Activated CD4-positive, alpha-beta T cell treated with anti-CD3 and anti-CD28 coated beads, Interleukin-2, amount 50 U/mL, for 16 hours (primary cell): ENCODE results near the gene ADGRA3.

Experiments
- DNase-seq: peaks from one replicate; pipeline ENCODE4 v3.0.0-alpha.2; 2020

Gene ADGRA3

DNA sequence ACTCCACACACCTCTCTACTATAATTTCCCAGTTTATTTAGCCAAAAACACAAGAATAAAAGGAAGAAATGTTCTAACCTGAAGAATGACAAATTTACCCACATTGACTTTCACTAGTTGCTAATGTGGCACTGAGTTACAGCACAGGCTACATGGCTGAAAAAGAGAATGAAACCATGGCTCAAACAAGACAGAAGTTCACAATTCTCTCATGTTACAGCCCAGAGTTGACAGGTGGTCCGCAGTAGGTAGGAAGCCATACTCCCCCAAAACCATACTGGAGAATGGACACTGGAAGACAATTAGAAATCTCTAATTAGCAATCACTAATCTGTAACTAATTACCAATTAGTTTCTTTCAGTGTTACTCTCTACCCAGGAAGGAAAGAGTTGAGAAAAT is 170.8 kb downstream of the ADGRA3 start:
- no peak for DNase-seq

DNA sequence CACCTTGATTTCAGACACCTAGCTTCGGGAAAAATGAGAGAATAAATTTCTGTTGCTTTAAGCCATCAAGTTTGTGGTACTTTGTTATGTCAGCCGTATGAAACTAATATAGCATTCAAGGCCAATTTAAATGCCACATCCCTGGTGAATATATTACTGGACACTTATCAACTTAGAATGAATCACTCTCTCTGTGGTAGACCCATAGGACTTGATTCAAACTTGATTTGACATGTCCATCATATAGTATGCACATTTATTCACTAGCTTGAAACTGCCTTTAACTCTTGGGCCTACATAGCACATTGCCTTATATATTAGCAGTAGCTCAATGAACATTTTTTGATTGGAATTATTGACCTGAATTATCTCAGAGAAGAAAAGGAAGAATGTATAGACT is 172.3 kb downstream of the ADGRA3 start:
- no peak for DNase-seq

DNA sequence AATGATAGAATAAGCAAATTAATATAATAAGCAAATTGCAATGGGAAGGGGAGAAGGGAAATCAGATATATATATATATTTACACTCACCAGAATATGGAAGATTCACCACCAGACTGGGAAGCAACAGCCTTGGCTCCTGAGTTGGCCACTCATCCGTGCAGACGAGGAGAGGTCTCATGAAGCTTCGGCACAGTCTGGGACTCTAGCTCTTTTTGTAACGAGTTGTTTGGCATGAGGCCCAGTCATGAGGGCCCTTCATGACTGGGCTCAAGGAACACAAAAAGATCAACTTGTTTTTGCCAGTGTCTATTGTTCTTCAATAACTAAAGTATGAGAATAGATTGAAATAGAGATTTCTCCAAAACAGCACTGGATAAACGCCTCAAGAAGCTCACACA is 176.4 kb downstream of the ADGRA3 start:
- no peak for DNase-seq

DNA sequence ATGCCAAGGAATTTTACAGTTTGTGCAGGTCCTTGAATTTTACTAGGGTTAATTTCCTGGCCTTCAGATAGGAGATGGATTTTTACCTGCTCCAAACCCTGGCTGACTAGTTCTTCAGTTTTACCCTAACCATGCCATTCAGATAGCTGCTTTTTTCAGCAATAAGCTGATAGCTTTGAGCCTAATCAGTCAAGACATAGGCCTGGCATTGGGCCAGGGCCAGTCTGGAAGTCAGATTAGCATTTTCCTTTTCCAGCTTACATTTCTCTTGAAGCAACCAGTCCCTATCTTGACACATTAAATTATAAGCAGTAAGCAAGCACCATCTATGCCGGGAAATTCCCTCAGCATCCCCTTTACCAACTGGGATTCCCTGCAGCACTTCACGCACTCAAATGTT is 177.1 kb downstream of the ADGRA3 start:
- no peak for DNase-seq
